KMS-11 (cell line): ENCODE results near the gene RFWD3.

Source experiments
- H2AFZ ChIP-seq: fragments of 200-600 bp; sonication (generic); 2 replicates; pipeline ENCODE4 v1.6.1; 2016; ENCODE audit warnings: antibody characterized with exemption, mixed run types, low read depth
- H3K27ac ChIP-seq: fragments of 200-600 bp; sonication (generic); 2 replicates; pipeline ENCODE4 v1.6.1; 2016; ENCODE audit warnings: mild to moderate bottlenecking, mixed run types
- H3K27me3 ChIP-seq: fragments of 200-600 bp; sonication (generic); 2 replicates; pipeline ENCODE4 v1.6.1; 2017; ENCODE audit warnings: mild to moderate bottlenecking, low read depth, mixed run types, moderate library complexity; ENCODE audit not compliant: insufficient read depth
- H3K36me3 ChIP-seq: fragments of 200-600 bp; sonication (generic); 2 replicates; pipeline ENCODE4 v1.6.1; 2017; ENCODE audit warnings: mild to moderate bottlenecking, mixed run types; ENCODE audit not compliant: insufficient read depth
- H3K4me1 ChIP-seq: fragments of 200-600 bp; sonication (generic); 2 replicates; pipeline ENCODE4 v1.6.1; 2016; ENCODE audit warnings: mild to moderate bottlenecking, low read depth, mixed run types; ENCODE audit not compliant: poor library complexity, severe bottlenecking
- H3K4me2 ChIP-seq: fragments of 200-600 bp; sonication (generic); 2 replicates; pipeline ENCODE4 v1.7.0; 2016; ENCODE audit warnings: mild to moderate bottlenecking, mixed run types
- H3K4me3 ChIP-seq: fragments of 200-600 bp; sonication (generic); IDR thresholded peaks from 2 replicates; pipeline ENCODE4 v1.6.1; 2017; ENCODE audit warnings: low read depth, low read length, mixed read lengths; ENCODE audit not compliant: insufficient read depth
- H3K79me2 ChIP-seq: fragments of 200-600 bp; sonication (generic); 2 replicates; pipeline ENCODE4 v1.6.1; 2016; ENCODE audit warnings: low read depth, mixed run types; ENCODE audit not compliant: insufficient read depth
- H3K9ac ChIP-seq: fragments of 200-600 bp; sonication (generic); 2 replicates; pipeline ENCODE4 v1.6.1; 2016; ENCODE audit warnings: mild to moderate bottlenecking, mixed run types
- H4K20me1 ChIP-seq: fragments of 200-600 bp; sonication (generic); 2 replicates; pipeline ENCODE4 v1.6.1; 2016; ENCODE audit warnings: mild to moderate bottlenecking, mixed run types; ENCODE audit not compliant: insufficient read depth
- TF ChIP-seq, protein P1 (sequence below): fragments of 200-600 bp; sonication (generic); conservative IDR thresholded peaks from 2 replicates; pipeline ENCODE4 v1.6.1; 2017; ENCODE audit warnings: low read depth, mild to moderate bottlenecking, antibody characterized with exemption, low read length, moderate library complexity, mixed read lengths

Gene RFWD3

DNA sequence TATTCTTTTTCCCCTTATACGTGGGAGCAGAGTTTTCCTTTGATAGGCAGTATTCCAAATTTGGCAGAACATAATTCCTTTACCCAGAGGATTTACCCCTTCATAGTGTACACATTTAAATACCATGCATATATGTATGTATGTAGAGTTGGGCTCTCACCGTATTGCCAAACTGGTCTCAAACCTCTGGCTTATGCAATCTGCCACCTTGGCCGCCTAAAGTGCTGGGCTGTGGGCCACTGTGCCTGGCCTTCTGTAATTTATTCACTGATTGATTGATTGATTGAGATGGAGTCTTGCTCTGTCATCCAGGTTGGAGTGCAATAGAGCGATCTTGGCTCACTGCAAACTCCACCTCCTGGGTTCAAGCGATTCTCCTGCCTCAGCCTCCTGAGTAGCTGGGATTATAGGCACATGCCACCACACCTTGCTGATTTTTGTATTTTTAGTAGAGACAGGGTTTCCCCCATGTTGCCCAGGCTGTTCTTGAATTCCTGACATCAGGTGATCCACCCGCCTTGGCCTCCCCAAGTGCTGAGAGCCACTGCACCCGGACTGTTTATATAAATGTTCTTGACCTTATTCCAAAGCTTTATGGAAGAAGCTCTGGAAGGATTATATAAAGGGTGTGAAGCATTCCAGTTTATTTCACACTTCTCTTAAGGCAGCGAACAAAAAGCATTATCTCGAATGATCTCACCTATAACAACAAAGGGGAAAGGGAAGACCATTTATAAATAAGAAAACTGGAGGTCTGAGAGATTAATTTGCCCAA, 74.6 kb downstream of the RFWD3 start:
- Histone ChIP-seq H3K79me2 (peaks cover 76% of the 10 kb centered on the region), H3K36me3 (no peaks in the 10 kb centered on the region), H3K4me1 (peaks cover 22% of the 10 kb centered on the region), H3K27ac (no peak overlapping the region), H3K9ac (no peak overlapping the region), H3K4me2 (no peak overlapping the region), H3K4me3 (no peak overlapping the region), H4K20me1 (no peaks in the 10 kb centered on the region; the same call in 1 of the 2 replicates), H3K27me3 (no peaks in the 10 kb centered on the region), H2AFZ (no peak overlapping the region)
- TF ChIP-seq, protein P1, sequence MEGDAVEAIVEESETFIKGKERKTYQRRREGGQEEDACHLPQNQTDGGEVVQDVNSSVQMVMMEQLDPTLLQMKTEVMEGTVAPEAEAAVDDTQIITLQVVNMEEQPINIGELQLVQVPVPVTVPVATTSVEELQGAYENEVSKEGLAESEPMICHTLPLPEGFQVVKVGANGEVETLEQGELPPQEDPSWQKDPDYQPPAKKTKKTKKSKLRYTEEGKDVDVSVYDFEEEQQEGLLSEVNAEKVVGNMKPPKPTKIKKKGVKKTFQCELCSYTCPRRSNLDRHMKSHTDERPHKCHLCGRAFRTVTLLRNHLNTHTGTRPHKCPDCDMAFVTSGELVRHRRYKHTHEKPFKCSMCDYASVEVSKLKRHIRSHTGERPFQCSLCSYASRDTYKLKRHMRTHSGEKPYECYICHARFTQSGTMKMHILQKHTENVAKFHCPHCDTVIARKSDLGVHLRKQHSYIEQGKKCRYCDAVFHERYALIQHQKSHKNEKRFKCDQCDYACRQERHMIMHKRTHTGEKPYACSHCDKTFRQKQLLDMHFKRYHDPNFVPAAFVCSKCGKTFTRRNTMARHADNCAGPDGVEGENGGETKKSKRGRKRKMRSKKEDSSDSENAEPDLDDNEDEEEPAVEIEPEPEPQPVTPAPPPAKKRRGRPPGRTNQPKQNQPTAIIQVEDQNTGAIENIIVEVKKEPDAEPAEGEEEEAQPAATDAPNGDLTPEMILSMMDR, result no peak

DNA sequence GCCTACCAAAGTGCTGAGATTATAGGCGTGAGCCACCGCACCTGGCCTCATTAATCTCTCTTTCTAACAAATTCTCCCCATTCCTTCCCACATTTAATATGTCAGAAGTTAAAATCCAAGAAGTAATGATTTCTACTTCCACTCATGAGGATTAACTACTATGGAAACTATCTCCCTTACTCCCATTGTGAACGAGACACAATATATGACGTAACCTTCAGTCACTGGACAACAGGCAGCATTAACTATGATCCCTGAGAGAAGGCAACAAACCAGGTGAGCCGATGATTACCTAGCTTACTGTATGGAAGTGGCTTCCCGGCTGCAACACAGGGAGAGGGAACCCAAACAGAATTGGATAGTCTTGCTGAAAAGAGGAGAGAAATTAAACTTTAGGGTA, 79.7 kb downstream of the RFWD3 start:
- H2AFZ ChIP-seq, result no peak overlapping the region
- H3K9ac ChIP-seq, result no peak overlapping the region
- no peak overlapping the region for H3K27ac ChIP-seq
- H3K36me3 ChIP-seq, result no peaks in the 10 kb centered on the region
- no peaks in the 10 kb centered on the region; the same call in 1 of the 2 replicates for H4K20me1 ChIP-seq
- no peaks in the 10 kb centered on the region for H3K27me3 ChIP-seq
- H3K4me1 ChIP-seq, result peaks cover 71% of the 10 kb centered on the region
- H3K4me3 ChIP-seq, result no peak overlapping the region
- H3K79me2 ChIP-seq, result peaks cover 73% of the 10 kb centered on the region
- TF ChIP-seq, protein P1, result no peak
- no peak overlapping the region for H3K4me2 ChIP-seq

DNA sequence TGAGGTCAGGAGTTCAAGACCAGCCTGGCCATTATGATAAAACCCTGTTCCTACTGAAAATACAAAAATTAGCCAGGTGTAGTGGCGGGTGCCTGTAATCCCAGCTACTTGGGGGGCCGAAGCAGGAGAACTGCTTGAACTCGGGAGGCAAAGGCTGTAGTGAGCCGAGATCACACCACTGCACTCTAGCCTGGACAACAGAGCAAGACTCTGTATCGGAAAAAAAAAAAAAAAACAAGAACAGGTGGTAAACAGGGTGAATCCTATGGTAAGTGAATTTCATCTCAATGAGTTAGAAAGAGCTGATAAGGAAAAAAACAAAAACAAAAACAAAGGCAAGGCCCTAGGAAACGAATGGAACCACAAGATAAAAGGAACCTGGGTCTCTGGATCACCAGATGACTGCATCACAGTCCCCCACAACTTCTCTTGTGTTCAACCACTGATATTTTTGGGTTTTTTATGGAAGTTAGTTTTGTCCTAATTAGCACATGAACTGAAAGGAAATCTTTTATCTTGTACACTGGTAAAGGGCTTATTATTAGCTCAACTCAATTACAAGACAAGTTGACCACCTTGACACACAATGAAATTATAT, 80.7 kb downstream of the RFWD3 start:
- H3K79me2 ChIP-seq, result peaks cover 73% of the 10 kb centered on the region
- peaks cover 81% of the 10 kb centered on the region for H3K4me1 ChIP-seq
- no peaks in the 10 kb centered on the region; the same call in 1 of the 2 replicates for H4K20me1 ChIP-seq
- no peak overlapping the region for H3K4me3 ChIP-seq
- no peaks in the 10 kb centered on the region for H3K27me3 ChIP-seq
- no peak overlapping the region for H3K4me2 ChIP-seq
- H3K9ac ChIP-seq, result no peak overlapping the region
- H2AFZ ChIP-seq, result no peak overlapping the region
- H3K27ac ChIP-seq, result no peak overlapping the region
- TF ChIP-seq, protein P1, result no peak
- H3K36me3 ChIP-seq, result no peaks in the 10 kb centered on the region

DNA sequence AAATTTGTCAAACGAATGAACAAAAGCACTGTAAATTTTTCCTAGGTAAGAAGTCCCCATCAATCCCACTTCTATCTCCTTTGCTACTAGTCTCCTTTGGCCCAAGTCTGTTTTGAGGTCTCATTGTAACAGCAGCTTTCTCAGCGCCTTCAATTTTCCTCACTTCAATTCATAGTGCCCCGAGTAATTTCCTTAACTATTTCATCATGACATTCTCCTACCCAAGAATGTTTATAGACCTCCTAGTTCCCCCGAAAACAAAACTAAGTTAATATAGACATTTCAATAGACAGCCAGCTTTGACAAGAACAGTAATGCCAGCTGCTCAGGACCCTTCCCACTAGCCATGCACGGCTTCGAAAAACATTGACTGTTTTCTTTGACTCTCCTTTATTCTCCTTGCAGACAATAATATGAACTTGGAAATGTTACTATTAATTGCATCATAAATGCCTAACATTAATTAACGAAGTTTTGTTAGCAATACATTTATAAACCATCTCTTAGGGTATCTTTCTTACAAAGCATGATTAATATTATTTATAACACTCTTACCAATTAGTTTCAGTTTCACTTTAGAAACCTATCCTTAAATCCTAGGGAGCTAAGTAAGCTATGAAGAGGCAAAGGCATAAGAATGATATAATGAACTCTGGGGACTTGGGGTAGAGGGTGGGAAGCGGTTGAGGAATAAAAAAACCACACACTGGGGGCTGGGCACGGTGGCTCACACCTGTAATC, 82.6 kb downstream of the RFWD3 start:
- no peak overlapping the region for H2AFZ ChIP-seq
- peak overlapping the region; percentile 1; the same call in 1 of the 2 replicates for H3K4me2 ChIP-seq
- H3K9ac ChIP-seq, result no peak overlapping the region
- H3K27ac ChIP-seq, result no peak overlapping the region
- TF ChIP-seq, protein P1, result no peak
- no peaks in the 10 kb centered on the region for H3K36me3 ChIP-seq
- H3K4me1 ChIP-seq, result peaks cover 93% of the 10 kb centered on the region
- no peaks in the 10 kb centered on the region for H4K20me1 ChIP-seq
- no peak overlapping the region for H3K4me3 ChIP-seq
- no peaks in the 10 kb centered on the region for H3K27me3 ChIP-seq
- peaks cover 86% of the 10 kb centered on the region for H3K79me2 ChIP-seq
